Peyer's patch (tissue), 4 donors: ENCODE measurements around the gene CKAP2L.

Experiments
- CTCF ChIP-seq, 6 experiments: fragments of 450-650 bp in 4 of 6; fragments of 200-600 bp in 2 of 6; sonication (generic) in 1 of 6; IDR thresholded peaks; one replicate each; pipeline ENCODE4 v1.5.1; 2017 to 2019; ENCODE audit warnings: antibody characterized with exemption in 6 of 6, mild to moderate bottlenecking in 3 of 6, moderate library complexity in 1 of 6
- POLR2A ChIP-seq, 2 donors: fragments of 450-650 bp; IDR thresholded peaks; one replicate each; pipeline ENCODE4 v1.5.1; 2017; ENCODE audit warnings: antibody characterized with exemption in 2 of 2, mild to moderate bottlenecking in 2 of 2, moderate library complexity in 2 of 2

- TF ChIP-seq CTCF (IDR thresholded peaks at IDR 0.05) (no peak), POLR2A (IDR thresholded peaks at IDR 0.05) (no peak)
These were observed 4.3 kb downstream of the CKAP2L start for GRCh38 chr2:112760149-112760548.
